ENCODE measurements around the gene PDZRN4.
"Not testable (repeated sequence)": the region's sequence is repeated elsewhere in the genome, so short reads cannot be mapped to it uniquely, and the experiment has no call there.

- TF ChIP-seq POLR2A (IDR thresholded peaks at IDR 0.05; ENCODE audit: low read depth); CTCF (IDR thresholded peaks at IDR 0.05); POLR2AphosphoS5 (IDR thresholded peaks at IDR 0.05); EP300 (IDR thresholded peaks at IDR 0.05): not testable (repeated sequence)
Measured at GRCh38 chr12:41285470-41285869, 97.3 kb downstream of the PDZRN4 start.

All from esophagus muscularis mucosa (tissue), 4 donors.